HG02973 (cell line): ENCODE results near the gene RCE1.

Experiments used
- ATAC-seq: cut with Tn5 transposase; IDR thresholded peaks from one replicate; pipeline ENCODE4 v1.9.1; 2021; ENCODE audit warnings: moderate library complexity; ENCODE audit not compliant: unreplicated experiment

RCE1 gene

GRCh38 chr11:66885469-66885868, 42.2 kb downstream of the RCE1 start:
- ATAC-seq, result no peak

GRCh38 chr11:66885950-66886440, 42.8 kb downstream of the RCE1 start:
- ATAC-seq, result no peak

- ATAC-seq, result no peak
Observed at GRCh38 chr11:66886671-66887221, 43.5 kb downstream of the RCE1 start.

- no peak for ATAC-seq
Observed at GRCh38 chr11:66887526-66887925, 44.3 kb downstream of the RCE1 start.

- ATAC-seq, result no peak
Observed at GRCh38 chr11:66888282-66888681, 45.0 kb downstream of the RCE1 start.

GRCh38 chr11:66889960-66890359, 46.7 kb downstream of the RCE1 start:
- ATAC-seq, result no peak

- ATAC-seq, result peak; percentile 87
Observed at GRCh38 chr11:66891851-66892660, 48.8 kb downstream of the RCE1 start.

- no peak for ATAC-seq
Observed at GRCh38 chr11:66892911-66893310, 49.7 kb downstream of the RCE1 start.

GRCh38 chr11:66894141-66894540, 50.9 kb downstream of the RCE1 start:
- ATAC-seq, result no peak
